Measurements from ENCODE around the gene PEX13.

DNA sequence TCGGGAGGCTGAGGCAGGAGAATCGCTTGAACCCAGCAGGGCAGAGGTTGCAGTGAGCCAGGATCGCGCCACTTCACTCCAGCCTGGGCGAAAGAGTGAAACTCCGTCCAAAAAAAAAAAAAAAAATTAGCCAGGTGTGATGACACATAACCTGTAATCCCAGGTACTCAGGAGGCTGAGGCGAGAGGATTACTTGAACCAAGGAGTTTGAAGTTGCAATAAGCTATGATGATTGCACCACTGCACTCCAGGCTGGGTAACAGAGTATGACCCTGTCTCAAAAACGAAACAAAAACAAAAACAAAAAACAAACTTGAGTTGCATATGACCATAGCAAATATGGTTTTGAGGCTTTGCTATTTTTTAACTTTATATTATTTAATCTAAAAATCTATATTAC lies 74.0 kb downstream of the PEX13 start:
- TF ChIP-seq, protein P1, sequence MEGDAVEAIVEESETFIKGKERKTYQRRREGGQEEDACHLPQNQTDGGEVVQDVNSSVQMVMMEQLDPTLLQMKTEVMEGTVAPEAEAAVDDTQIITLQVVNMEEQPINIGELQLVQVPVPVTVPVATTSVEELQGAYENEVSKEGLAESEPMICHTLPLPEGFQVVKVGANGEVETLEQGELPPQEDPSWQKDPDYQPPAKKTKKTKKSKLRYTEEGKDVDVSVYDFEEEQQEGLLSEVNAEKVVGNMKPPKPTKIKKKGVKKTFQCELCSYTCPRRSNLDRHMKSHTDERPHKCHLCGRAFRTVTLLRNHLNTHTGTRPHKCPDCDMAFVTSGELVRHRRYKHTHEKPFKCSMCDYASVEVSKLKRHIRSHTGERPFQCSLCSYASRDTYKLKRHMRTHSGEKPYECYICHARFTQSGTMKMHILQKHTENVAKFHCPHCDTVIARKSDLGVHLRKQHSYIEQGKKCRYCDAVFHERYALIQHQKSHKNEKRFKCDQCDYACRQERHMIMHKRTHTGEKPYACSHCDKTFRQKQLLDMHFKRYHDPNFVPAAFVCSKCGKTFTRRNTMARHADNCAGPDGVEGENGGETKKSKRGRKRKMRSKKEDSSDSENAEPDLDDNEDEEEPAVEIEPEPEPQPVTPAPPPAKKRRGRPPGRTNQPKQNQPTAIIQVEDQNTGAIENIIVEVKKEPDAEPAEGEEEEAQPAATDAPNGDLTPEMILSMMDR (conservative IDR thresholded peaks at IDR 0.05) = no peak
- TF ChIP-seq ZFX (IDR thresholded peaks at IDR 0.05) = no peak
